Mucosa of descending colon (tissue), 3 donors: Measurements from ENCODE around the gene CCDC116. TPM values are rescaled to one million over a fixed set of nuclear protein-coding genes. Genes with fewer than 3 reads are reported as not detected.

ENCODE experiments used
- ATAC-seq: fragments of 200-7000 bp; cut with Tn5 transposase; one replicate; pipeline ENCODE4 v1.9.1; 2020; ENCODE audit warnings: mild to moderate bottlenecking, moderate library complexity
- DNase-seq, 3 donors: peaks; one replicate each; pipeline ENCODE4 v3.0.0-alpha.2; 2020
- H3K36me3 ChIP-seq: fragments of 200-600 bp; one replicate; pipeline ENCODE4 v1.8.0; 2021; ENCODE audit warnings: low read depth, mild to moderate bottlenecking
- H3K4me1 ChIP-seq: fragments of 200-600 bp; one replicate; pipeline ENCODE4 v1.8.0; 2021; ENCODE audit warnings: low read depth, mild to moderate bottlenecking
- H3K4me3 ChIP-seq: fragments of 200-600 bp; one replicate; pipeline ENCODE4 v1.8.0; 2021; ENCODE audit warnings: mild to moderate bottlenecking
- H3K9me3 ChIP-seq: fragments of 200-600 bp; one replicate; pipeline ENCODE4 v1.8.0; 2021; ENCODE audit warnings: mild to moderate bottlenecking
- CTCF ChIP-seq: fragments of 200-600 bp; IDR thresholded peaks from one replicate; pipeline ENCODE4 v1.8.0; 2022; ENCODE audit warnings: antibody characterized with exemption, mild to moderate bottlenecking
- intact Hi-C, 2 donors: fragments of 100-400 bp; cut with DNase I in 1 of 2; cut with micrococcal nuclease in 1 of 2; formaldehyde crosslinking; loops; one replicate each; pipeline versions ENCODE4 v1.11.0 to v1.11.1; 2022; cut with DNase I, micrococcal nuclease
- total RNA-seq, 3 donors: library from RNA; stranded (reverse); fragmentation: NEBNext Ultra II Directional in 2 of 3; extraction: Animal tissue kit (Norgen Biotek cat#: 25700) in 2 of 3; gene quantifications; one replicate each; pipeline versions ENCODE4 v1.2.1 to v1.2.4, GENCODE V29; 2021 to 2023
- donor health status: DM: no; HTN: no; CAD: no; lungs with moderate emphysema.
- donor health status: DM: no; HTN: no; CAD: no.
- donor health status: DM: no; HTN: yes; CAD: no.

Gene CCDC116
- total RNA-seq, 3 donors from 2014 or later: 0.22 to 0.89 (median 0.26) TPM

DNA sequence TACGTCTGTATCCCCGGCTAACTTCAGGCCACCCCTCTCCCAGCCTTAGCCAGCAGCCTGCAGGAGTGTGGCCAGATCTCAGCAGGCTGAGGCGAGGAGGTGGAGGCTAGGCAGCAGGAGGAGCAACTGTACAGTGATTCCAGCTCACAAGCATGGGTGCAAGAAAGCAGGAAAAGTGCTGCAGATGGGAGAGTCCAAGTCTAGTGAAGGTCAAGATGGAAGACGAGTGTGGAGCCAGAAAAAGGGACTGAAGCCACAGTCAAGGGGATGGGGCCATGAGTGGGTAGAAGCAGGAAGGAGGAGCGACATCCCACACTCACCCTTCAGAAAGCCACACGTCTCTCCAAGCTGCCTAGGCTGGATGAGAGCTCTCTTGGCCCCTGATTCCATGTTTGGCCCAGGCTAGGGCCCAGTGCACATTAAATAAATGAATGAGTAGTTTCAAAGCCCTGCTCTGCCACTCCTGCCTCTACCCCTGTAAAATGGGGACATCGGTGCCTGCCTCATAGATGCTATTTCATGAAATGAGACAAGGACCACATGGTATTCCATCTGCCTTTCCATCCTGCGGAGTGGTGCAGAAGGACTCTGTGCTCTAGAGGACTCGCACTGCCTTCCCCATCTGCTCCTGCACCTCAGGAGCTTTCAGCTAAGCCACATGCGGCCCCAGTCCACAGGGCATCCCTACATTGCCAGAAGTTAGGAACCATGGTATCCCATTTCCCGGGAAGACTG is 5.7 kb upstream of the CCDC116 start:
- Histone ChIP-seq H3K4me3 (no peak overlapping the region), H3K9me3 (no peaks in the 10 kb centered on the region), H3K4me1 (peaks cover 8% of the 10 kb centered on the region), H3K36me3 (no peaks in the 10 kb centered on the region)
- DNase-seq: no peak
- no peak for ATAC-seq
- intact Hi-C loops: no loop called here
- TF ChIP-seq CTCF: no peak

GRCh38 chr22:21628386-21629254 is 3.9 kb upstream of the CCDC116 start:
- intact Hi-C loops: no loop called here
- Histone ChIP-seq H3K4me3 (no peak overlapping the region), H3K4me1 (peaks cover 8% of the 10 kb centered on the region), H3K36me3 (no peaks in the 10 kb centered on the region), H3K9me3 (no peaks in the 10 kb centered on the region)
- no peak for TF ChIP-seq CTCF
- ATAC-seq (no peak), DNase-seq (peak; percentile 26 to 77 (median 53))

DNA sequence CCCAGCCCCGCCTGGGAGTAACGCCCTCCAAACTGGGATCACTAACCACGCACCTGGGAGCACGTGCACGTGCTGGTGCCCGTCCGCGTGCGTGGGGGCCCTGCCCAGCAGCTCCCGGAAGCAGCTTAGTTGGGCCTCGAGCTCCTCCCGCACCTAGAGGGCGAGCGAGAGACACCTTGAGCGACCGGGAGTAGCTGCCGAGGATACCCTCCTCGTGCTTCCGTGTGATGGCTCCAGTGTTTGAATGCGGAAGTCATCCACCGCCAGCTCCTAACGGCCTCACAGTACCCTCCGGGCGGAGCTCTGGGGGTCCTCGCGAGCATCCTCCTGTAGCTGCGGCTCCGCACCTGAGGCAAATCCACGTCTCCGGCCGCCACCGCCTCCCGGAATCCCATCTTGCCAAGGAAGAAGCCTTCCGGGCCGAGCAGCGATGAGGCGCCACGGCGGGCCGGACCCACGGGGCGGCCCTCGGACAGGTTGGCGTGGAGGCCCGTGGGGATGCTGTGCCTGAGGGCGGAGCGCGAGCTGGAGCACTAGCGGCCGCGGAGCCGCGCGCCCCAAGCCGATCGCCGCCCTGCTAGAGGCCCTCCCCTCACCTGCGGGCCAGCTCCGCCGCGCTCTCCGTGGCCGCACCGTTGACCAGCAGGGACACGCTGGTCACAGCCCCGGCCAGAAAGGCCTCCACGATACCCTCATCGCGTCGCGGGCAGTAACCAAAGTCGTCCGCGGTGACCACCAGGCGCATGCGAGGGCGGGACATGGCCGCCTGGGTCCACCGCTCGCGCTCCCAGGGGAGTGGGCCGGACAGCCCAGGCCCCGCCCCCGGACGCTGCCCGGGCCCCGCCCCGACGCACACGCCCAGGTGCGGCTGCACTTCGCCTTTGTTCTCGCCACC is 3.1 kb upstream of the CCDC116 start, which contains the start of gene YDJC:
YDJC (minus strand) TSS at position 768 of the 895 bp plus-strand sequence; CDS start at position 760, 8 bp downstream.
- intact Hi-C loops: no loop called here
- H3K36me3 ChIP-seq: no peaks in the 10 kb centered on the region
- peak; percentile 96 to 98 (median 98) for DNase-seq
- peaks cover 8% of the 10 kb centered on the region for H3K4me1 ChIP-seq
- peak; percentile 96 for ATAC-seq
- no peaks in the 10 kb centered on the region for H3K9me3 ChIP-seq
- peak within 1 kb of the TSS; percentile 95 for H3K4me3 ChIP-seq
- TF ChIP-seq CTCF: peak; percentile 65

- H3K4me1 ChIP-seq: peaks cover 8% of the 10 kb centered on the region
- no peak for TF ChIP-seq CTCF
- no peak for DNase-seq
- ATAC-seq: no peak
- H3K4me3 ChIP-seq: no peak overlapping the region
- H3K36me3 ChIP-seq: no peaks in the 10 kb centered on the region
- intact Hi-C loops: no loop called here
- H3K9me3 ChIP-seq: no peaks in the 10 kb centered on the region
These were observed 1.5 kb upstream of the CCDC116 start for GRCh38 chr22:21631025-21631424.

GRCh38 chr22:21632931-21633330 is 371 bp downstream of the CCDC116 start:
- no peaks in the 10 kb centered on the region for H3K9me3 ChIP-seq
- intact Hi-C loops: no loop called here
- peaks cover 8% of the 10 kb centered on the region for H3K4me1 ChIP-seq
- ATAC-seq: no peak
- no peak for TF ChIP-seq CTCF
- no peaks in the 10 kb centered on the region for H3K36me3 ChIP-seq
- DNase-seq: no peak
- no peak overlapping the region for H3K4me3 ChIP-seq
